IPS-11a (cell line): ENCODE results near the gene SMARCD2.

Experiments
- H3K4me3 ChIP-seq: one replicate; pipeline ENCODE4 v1.5.1; 2013; ENCODE audit warnings: low read depth, low read length, control low read depth

Gene SMARCD2

DNA sequence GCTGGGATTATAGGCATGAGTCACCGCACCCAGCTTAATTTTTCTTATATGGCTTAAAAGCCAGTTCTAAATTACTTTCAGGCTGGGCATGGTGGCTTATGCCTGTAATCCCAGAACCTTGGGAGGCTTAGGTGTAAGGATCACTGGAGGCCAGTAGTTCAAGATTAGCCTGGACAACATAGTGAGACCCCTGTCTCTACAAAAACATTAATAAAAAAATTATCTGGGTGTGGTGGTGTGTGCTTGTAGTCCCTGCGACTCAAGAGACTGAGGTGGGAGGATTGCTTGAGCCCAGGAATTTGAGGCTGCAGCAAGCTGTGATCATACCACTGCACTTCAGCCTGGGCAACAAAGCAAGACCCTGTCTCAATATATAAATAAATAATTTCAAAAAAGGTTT lies 10.8 kb upstream of the SMARCD2 start:
- no peak overlapping the region for H3K4me3 ChIP-seq

DNA sequence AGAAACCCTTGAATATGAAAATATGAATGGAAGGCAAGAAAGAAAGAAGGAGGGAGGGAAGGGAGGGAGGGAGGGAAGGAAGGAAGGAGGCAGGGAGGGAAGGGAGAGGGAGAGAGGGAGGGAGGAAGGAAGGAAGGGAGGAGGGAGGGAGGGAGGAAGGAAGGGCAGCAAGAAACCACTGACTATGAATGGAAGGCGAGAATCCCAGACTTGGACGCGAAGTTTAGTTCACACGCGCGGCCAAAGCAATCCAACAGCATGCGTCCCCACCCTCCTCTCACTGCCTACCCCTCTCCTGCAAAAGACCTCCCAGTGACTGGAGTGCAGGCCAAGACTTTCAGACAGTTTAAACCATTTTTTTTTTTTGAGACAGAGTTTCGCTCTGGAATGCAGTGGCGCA lies 7.9 kb upstream of the SMARCD2 start:
- H3K4me3 ChIP-seq = no peak overlapping the region

DNA sequence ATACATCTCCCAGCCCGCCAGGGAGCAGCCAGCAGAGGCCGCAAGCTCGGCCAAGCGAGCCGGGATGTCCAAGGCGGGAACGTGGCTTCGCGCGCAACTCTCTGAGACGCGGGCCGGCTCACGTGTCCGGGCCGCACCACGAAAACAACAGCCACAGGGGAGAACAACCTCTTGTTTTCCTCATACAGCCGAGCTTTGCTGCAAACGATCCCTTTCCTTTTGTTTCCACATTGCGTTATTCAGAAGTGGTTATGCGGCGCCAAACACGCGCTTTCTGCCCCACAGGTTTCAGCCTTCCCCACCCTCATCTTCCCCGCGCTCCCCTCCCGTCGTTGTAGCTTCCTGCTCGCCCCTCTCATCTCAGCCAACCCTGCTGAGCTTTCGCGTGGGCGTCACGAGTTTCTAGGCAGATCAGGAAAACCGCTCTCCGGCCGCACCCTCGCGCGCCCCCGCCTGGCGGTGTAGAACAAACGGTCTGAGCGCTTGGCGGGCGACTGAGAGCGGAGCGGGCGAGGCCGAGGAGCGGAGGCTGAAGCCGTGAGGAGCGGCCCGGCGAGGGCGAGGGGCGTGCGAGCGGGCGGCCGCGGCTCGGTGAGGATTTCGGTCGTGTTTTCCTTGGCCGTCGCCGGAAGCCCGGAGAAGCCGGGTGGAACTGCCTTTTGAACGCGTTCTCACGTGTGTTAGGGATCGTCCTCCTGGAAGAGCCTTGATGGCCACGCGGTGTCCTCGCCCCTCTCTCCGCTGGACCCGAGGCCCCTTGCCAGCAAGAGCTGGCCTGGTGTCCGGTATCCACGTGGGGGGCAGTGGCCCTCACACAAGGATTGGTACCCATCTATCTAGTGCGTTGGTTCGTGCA lies 6.6 kb upstream of the SMARCD2 start:
- no peak overlapping the region for H3K4me3 ChIP-seq

DNA sequence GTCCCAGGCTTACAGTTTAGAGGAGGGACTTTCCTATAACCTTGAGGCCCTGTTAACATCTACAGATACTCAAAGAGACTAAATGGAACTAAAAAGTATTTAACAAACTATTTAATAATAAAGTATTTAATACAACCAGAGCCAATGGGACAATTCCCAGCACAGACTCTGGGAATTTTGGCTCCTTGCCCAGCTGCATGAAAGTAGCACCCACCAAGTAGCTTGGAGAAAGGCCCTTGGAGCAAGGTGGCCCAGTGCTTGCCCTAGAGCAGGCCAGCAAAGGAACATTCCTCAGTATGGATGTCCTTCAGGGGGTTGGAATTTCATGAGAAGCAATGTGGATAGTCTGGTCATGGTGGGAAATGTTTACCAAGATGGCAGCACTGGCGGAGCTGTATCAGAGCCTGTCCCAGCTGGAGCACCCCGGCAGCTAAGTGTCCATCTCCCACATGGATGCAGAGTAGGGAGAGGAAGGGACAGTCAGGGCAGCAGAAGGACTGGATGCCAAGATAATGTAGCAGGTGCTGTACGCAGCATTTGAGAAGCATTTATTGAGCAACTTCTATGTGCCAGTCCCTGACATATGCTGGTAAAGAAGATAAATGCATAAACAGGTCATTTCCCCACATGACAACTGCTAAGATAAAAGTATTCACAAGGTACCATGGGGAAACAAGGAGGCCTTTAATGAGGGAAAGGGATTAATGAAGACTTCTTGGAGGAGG lies 5.2 kb upstream of the SMARCD2 start:
- H3K4me3 ChIP-seq = no peak overlapping the region

DNA sequence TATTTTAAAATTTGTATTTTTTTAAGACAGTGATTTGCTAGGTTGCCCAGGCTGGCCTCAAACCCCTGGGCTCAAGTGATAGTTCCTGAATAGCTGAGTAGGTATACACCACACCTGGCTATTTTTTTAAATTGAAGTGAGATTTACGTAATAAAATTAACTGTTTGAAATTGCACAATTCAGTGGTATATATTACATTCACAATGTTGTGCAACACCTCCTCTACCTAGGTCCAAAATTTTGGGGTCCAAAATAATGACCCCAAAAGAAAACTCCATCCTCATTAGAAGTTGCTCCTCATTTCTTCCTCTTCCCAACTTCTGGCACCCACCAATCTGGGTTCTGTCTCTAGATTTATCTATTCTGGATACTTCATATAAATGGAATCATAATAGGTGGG lies 3.0 kb upstream of the SMARCD2 start:
- H3K4me3 ChIP-seq = no peak overlapping the region

DNA sequence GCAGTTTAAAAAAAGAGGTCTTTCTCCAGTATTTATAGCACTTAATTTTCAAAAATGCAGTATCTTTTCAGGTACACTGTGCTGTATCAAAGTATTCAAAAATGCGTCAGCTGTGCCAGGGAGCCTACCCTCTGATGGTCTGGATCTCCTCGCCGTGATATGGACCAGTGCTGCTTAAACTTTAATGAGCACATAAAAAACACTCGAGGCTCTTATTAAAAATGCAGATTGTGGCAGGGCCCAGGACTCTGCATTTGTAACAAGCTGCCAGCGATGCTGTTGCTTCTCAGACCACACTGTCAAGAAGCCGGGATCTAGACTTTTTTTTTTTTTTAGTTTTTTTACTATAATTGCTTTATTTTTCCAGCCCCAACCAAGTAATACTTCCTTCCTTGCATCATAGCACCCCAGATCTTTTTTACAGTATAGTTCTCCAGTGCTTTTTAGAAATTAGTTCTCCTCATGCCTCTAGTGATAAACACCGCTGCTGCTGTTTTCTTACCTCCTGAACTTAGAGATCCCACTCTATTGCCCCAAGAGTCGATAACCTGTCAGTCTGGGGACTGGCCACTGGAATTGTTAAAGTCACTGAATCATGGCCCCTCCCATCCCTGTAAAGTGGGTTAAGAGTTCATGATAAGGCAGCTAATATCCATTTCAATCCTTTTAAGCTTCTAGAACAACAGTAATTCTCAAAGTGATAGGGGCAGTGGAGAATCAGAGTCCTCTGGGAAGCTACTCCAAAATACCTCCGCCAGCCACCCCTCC lies 1.6 kb upstream of the SMARCD2 start:
- H3K4me3 ChIP-seq = no peak overlapping the region

DNA sequence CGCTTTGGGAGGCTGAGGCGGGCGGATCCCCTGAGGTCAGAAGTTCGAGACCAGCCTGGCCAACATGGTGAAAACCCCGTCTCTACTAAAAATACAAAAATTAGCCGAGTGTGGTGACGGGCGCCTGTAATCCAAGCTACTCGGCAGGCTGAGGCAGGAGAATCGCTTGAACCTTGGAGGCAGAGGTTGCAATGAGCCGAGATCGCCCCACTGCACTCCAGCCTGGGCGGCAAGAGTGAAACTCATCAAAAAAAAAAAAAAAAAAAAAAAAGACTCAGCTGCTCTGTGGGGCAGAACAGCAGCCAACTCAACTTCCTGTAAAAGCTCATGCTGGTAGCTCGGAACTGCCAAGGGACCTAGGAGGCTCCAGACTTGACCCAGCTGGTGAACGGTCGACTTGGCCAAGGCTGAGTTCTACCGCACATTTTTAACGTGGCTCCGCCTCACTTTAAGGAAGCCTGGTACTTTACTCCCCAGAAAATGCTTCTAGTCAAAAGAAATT lies 953 bp upstream of the SMARCD2 start:
- H3K4me3 ChIP-seq = peak overlapping the region; percentile 67

DNA sequence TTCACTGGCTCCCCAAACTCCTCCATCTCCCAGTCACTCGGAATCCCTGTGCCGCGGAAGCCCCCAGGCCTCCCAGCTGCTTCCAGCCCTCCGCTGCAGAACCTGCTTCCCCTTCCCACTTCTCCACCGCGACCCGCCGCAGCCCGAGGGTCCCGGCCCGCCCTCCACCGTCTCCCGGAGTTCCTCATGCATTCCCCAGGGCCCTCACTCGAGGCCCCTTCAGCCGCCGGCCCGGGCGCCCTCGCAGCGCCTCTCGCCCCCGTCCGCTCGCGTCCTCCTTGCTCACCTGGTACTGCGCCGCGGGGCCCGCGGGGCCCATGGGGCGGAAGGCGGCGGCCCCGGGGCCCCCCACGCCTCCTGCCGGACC lies 329 bp downstream of the SMARCD2 start:
- H3K4me3 ChIP-seq = peak overlapping the region; percentile 82

DNA sequence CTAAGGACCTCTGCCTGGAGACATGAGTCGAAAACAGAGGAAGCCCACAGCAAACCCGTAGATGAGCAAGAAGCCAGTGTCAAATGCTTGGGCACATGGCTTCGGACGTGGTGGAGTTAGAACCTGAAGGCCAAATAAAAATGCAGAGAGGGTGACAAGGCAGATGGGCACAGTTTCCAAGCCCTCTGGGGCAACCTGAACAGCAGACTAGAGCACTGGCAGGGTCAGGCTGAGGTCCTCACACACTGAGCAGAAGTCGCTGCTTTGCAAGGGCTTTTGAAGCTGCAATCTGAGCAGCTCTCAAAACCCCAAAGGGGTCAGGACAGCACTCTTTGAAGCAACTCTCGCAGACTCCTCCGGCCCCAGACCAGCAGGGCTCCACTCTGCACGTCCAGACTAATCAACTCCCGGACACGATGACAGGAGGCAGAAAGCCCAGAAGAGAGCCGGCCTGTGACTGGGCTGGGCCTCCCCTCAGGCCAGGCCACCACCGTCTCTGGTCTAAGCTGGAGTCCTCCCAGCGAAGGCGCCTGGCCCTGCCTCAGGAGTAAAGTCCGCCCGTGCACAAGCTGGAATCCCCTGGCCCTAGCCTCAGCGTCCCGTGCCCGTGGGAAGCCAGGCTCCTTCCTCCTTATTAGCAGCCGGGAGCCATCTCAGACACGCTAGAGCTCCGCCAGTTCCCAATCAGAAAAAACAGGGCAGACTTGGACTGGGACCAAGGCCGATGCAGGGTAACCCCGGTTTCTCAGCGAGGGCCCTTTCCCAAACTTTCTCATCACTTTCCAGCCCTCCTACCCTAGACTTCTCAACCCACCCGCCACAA lies 924 bp downstream of the SMARCD2 start:
- peak overlapping the region; percentile 82 for H3K4me3 ChIP-seq

DNA sequence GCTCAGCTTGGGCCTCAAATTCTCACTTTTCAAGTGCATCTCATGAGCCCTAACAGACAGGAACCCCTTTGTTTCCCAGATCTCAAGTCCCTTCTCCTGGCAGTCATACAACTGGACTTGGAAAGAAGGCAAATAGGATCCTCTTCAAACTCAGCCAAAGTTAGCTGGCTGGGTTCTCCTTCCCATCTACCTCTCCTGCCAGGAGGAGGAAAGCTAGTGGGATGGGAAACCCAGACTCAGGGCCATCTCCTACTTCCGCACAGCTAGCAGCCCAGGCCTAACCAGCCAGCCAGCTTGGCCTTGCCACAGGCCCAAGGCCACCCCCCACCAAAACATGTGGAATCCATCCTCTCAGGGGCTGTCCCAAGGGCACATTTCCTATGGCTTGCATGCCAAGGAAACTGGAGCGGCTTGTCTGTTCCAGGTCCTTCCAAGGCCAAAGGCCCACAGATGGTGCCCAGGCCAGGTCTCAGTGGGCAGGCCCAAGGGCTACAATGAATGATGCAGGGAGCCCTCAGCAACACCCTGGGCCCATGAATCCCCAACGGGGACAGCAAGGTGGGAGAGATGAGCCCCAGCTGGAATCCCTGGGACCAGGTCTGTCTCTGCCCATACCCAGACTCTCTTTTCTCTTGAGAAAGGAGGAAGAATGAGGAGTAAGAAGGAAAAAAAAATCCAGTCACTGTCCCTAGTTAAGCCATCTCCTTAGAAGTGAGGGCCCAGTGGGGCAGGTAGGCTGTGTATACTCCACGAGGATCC lies 1.7 kb downstream of the SMARCD2 start:
- no peak overlapping the region for H3K4me3 ChIP-seq

DNA sequence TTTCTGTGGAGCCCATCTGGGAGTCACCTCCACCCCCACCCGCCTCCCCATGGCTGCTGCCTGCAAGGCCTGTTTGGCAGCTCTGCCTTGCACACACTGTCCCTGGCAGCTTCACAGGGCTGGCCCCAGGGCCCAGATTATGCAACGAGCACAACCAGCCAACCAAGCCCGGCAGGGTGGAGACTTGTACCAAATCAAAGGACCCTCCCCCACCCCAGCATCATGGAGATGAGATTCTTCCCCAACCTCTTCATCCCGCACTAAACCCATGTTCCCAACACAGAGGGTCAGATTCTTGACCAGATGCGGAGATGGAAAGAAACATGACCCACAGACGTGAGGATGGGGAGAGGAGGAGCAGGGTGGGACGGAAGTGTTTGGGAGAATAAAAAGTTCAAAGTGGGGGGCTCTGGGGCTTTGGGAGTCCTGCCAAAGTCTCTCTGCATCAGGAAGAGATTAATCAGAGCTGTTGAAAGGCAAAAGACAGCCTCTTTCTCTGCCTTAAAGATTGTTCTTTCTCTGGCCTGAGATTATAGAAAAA lies 3.8 kb downstream of the SMARCD2 start:
- H3K4me3 ChIP-seq = no peak overlapping the region

DNA sequence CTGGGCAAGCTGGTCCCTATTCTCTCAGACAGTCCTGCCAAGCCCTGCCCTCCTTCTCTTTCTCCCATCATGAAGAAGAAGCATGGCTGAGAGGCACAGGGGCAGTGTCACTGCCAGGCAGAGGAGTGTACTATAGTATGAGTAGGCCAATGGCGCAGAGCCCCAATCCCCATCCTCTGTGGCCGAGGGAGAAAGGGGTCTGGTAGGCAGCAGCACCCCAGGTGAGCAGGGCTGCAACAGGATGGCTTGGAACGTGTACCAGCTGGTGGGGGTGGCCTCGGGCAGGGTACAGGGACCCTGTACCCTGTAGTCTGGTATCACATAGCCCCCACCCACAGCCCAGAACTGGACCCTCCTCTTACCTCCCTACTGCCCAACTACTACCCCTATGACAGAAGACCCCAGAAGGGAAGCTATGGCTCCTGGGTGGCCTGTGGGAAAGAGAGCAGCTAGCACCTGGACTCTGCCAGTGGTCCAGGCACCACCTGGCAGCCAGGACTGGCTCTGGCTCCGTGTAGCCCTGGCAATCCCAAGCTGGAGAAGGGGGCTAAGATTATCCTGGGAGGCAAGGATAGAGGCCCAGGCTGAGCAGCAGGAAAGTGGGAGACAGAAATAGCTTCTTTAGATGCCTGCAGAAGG lies 4.4 kb downstream of the SMARCD2 start:
- H3K4me3 ChIP-seq = no peak overlapping the region

DNA sequence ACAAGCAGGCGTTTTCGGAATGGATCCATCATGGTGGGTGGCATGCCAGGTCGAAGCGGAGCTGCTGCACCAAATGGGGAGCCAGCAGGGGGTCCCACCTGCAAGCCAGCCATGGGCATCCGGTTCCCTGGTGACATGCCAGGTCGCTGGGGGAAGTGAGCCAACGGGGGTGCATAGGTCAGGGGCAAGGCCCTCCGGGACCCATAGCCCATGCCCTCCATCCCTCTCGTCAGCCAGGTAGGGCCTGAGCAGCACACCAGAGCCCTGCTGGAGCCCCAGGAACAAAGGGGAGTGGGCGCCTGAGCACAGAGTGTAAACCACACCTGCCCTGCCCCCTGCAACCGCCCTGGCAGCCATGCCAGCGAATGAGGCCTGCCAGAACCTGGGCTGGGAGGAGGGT lies 5.0 kb downstream of the SMARCD2 start:
- H3K4me3 ChIP-seq = no peak overlapping the region

DNA sequence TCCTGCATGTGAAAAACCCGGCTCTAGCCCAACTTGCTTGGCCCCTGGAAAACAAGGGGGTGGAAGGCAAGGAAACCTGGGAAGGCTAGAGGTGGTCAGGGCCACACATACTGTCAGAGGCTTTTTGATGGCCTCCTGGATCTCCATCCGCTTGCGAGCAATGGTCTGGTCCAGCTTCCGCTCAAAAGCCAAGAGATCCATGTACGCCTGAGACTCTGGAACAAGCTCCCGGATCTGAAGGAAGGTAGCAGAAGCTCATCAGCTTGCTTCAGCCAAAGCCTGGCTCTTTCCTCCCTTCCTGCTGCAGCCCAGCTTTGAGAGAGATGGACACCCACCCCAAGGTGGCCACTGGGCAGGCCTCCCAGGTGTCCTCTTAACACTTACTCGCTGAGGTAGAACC lies 5.7 kb downstream of the SMARCD2 start:
- H3K4me3 ChIP-seq = no peak overlapping the region

DNA sequence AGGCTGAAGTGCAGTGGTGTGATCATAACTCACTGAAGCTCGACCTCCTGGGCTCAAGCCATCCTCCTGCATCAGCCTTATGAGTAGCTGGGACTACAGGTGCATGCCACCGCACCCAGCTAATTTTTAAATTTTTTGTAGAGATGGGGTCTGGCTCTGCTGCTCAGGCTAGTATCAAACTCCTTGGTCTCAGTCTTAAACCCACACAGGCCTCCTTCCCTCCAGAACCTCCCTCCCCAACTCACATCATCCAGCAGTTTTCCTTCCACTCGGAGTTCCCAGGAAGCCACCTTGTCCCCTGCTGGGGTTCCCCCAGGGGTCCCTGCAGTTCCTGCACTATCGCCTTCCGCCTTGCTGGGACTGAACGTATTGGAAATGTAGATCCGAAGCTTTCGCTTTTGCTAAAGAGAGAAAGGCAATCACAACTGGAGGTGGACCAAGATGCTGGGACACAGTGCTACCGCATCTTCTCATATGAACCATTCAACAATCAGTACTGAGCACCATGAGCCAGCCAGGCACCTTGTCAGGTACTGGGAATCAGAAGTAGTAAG lies 7.2 kb downstream of the SMARCD2 start:
- H3K4me3 ChIP-seq = no peak overlapping the region

DNA sequence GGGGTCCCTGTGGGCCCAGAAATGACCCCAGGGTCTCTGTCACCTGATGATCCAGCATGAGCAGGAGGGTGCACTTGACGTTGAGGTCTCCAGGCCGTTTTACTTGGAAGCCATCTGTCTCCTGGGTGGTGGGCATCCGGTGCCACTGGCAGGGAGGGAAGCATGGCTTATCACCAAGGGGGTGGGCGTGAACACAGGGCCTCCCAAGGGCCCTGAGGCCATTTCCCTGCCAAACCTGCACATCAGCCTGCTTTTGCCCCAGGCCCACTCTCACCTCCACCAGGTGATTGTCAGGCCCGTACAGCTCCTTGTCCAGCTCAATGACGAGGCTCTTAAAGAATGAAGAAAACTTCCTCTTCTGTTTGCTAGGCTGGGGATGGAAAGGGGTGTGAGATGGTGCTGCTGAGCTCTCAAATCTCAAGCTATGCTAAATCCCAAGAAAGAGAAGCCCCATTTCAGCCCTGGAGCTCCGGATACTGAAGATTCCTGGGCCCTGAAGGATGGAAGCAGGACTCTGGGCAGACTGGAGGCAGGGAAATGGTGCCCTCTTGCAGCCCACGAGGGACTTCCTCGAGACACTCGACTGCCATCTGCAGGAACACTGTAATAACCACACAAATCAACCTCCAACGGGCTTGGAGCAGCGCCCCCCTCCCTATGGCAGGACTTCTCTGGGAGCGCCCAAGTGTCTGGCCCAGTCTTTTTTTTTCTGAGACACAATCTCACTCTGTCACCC lies 7.9 kb downstream of the SMARCD2 start:
- no peak overlapping the region for H3K4me3 ChIP-seq

DNA sequence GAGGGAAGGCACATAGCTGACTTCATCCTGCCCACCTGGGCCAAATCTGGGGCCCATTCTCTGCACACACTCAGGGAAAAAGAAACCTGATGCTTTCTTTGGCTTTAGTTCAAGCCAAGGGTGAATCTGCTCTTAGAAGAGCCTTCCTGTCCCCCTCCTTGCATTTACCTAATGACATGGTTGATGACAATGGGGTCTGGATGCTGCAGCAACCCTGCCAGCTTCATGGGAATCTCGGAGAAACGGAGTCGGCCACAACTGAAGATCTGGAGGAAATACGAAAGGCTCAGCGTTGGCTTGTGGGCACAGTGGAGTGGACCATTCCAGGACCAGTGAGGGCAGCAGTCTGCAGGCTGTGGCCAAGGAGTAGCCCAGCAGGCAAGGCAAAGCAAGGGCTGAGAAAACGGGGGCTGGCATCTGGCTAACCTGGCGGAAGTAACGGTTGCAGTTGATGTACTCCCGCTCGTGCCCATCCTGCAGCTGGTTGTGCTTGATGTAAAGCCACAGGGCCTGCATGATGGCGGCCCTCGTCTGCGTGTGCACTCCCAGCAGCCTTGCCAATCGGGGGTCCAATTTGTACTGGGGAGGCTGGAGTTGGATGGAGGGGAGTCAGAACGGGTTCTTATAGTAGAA lies 8.6 kb downstream of the SMARCD2 start:
- no peak overlapping the region for H3K4me3 ChIP-seq
